HL-60/S4 treated with retinoic acid at 250 ng/mL for 4 days and 3 days (cell line): ENCODE measurements around the gene VPS37D.
"Not testable (repeated sequence)": the region's sequence is repeated elsewhere in the genome, so short reads cannot be mapped to it uniquely, and the experiment has no call there.

ENCODE experiments used
- in situ Hi-C: fragments of 300-500 bp; cut with MboI; formaldehyde crosslinking; loops from 2 replicates; pipeline ENCODE4 v1.7.0; 2022; ENCODE audit warnings: low sequenced_read_pairs

Gene VPS37D

GRCh38 chr7:73704640-73705550, 37.3 kb downstream of the VPS37D start:
- in situ Hi-C loops = no loop called here

GRCh38 chr7:73705551-73705920, 37.9 kb downstream of the VPS37D start:
- in situ Hi-C loops = no loop called here

- in situ Hi-C loops = no loop called here
These were observed 38.8 kb downstream of the VPS37D start for GRCh38 chr7:73706126-73707044.

GRCh38 chr7:73707045-73707631, 39.5 kb downstream of the VPS37D start:
- in situ Hi-C loops = no loop called here

GRCh38 chr7:73708961-73709549, 41.4 kb downstream of the VPS37D start:
- in situ Hi-C loops = no loop called here

GRCh38 chr7:73712773-73713172, 45.1 kb downstream of the VPS37D start:
- in situ Hi-C loops = loop anchor here (10.0 kb wide), 1 partner anchor 108 kb away; no protein-coding TSS in a partner anchor

- in situ Hi-C loops = loop anchor here (10.0 kb wide), 1 partner anchor 109 kb away; no protein-coding TSS in a partner anchor
These were observed 45.7 kb downstream of the VPS37D start for GRCh38 chr7:73713319-73713718.

GRCh38 chr7:73715648-73716317, 48.2 kb downstream of the VPS37D start:
- in situ Hi-C loops = loop anchor here (10.0 kb wide), 1 partner anchor 111 kb away; no protein-coding TSS in a partner anchor

GRCh38 chr7:73716318-73716890, 48.8 kb downstream of the VPS37D start:
- in situ Hi-C loops = loop anchor here (10.0 kb wide), 1 partner anchor 112 kb away; no protein-coding TSS in a partner anchor

- in situ Hi-C loops = loop anchor here (10.0 kb wide), 1 partner anchor 112 kb away; no protein-coding TSS in a partner anchor
These were observed 49.6 kb downstream of the VPS37D start for GRCh38 chr7:73717025-73717807.

- in situ Hi-C loops = loop anchor here (10.0 kb wide), 1 partner anchor 113 kb away; no protein-coding TSS in a partner anchor
These were observed 50.4 kb downstream of the VPS37D start for GRCh38 chr7:73717991-73718405.

- in situ Hi-C loops = loop anchor here (10.0 kb wide), 1 partner anchor 114 kb away; no protein-coding TSS in a partner anchor
These were observed 50.8 kb downstream of the VPS37D start for GRCh38 chr7:73718438-73718881.

GRCh38 chr7:73718905-73719805, 51.5 kb downstream of the VPS37D start, which contains the start of gene STX1A:
Gene STX1A (minus strand): TSS chr7:73719669. CDS start chr7:73719631, 38 bp downstream.
- in situ Hi-C loops = loop anchor here (10.0 kb wide), 1 partner anchor 114 kb away; no protein-coding TSS in a partner anchor

GRCh38 chr7:73719806-73720169, 52.2 kb downstream of the VPS37D start:
- in situ Hi-C loops = loop anchor here (10.0 kb wide), 1 partner anchor 115 kb away; no protein-coding TSS in a partner anchor

- in situ Hi-C loops = not testable (repeated sequence)
These were observed 52.8 kb downstream of the VPS37D start for GRCh38 chr7:73720443-73720842.

GRCh38 chr7:73721377-73721817, 53.8 kb downstream of the VPS37D start:
- in situ Hi-C loops = no loop called here
